Measurements from ENCODE around the gene XXYLT1. TPM values are rescaled to one million over a fixed set of nuclear protein-coding genes. Genes with fewer than 3 reads are reported as not detected.

XXYLT1 gene
- total and polyA plus RNA-seq, 2 of the 4 experiments (the other 2 are of a cell fraction), result 14.7 to 18.1 TPM

GRCh38 chr3:195072916-195073564 lies 197.9 kb downstream of the XXYLT1 start:
- no peak for TF ChIP-seq CEBPB (IDR thresholded peaks at IDR 0.05; ENCODE audit: low read depth, low read length)
- TF ChIP-seq FOS (IDR thresholded peaks at IDR 0.05; ENCODE audit: low read depth, low read length), result no peak
- TF ChIP-seq MAFK (IDR thresholded peaks at IDR 0.05; ENCODE audit: low read depth, low read length), result no peak
- TF ChIP-seq, protein P1, sequence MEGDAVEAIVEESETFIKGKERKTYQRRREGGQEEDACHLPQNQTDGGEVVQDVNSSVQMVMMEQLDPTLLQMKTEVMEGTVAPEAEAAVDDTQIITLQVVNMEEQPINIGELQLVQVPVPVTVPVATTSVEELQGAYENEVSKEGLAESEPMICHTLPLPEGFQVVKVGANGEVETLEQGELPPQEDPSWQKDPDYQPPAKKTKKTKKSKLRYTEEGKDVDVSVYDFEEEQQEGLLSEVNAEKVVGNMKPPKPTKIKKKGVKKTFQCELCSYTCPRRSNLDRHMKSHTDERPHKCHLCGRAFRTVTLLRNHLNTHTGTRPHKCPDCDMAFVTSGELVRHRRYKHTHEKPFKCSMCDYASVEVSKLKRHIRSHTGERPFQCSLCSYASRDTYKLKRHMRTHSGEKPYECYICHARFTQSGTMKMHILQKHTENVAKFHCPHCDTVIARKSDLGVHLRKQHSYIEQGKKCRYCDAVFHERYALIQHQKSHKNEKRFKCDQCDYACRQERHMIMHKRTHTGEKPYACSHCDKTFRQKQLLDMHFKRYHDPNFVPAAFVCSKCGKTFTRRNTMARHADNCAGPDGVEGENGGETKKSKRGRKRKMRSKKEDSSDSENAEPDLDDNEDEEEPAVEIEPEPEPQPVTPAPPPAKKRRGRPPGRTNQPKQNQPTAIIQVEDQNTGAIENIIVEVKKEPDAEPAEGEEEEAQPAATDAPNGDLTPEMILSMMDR (conservative IDR thresholded peaks at IDR 0.05; ENCODE audit: low read depth, low read length), result no peak
- no peak for TF ChIP-seq POLR2A (IDR thresholded peaks at IDR 0.05; ENCODE audit: low read depth, low read length)
- no peak for TF ChIP-seq MXI1 (IDR thresholded peaks at IDR 0.05; ENCODE audit: borderline replicate concordance, low read depth, low read length)
- TF ChIP-seq RFX5 (IDR thresholded peaks at IDR 0.05; ENCODE audit: low read depth, low read length), result no peak
- no peak for TF ChIP-seq RAD21 (IDR thresholded peaks at IDR 0.05; ENCODE audit: low read length)
- TF ChIP-seq CHD1 (IDR thresholded peaks at IDR 0.05; ENCODE audit: low read depth, low read length), result no peak
- TF ChIP-seq SMC3 (IDR thresholded peaks at IDR 0.05; ENCODE audit: low read depth, low read length), result no peak
- no peak for TF ChIP-seq USF2 (IDR thresholded peaks at IDR 0.05; ENCODE audit: low read depth, low read length)
- TF ChIP-seq NFE2L2 (IDR thresholded peaks at IDR 0.05; ENCODE audit: low read depth, low read length), result no peak
- TF ChIP-seq, protein P2, sequence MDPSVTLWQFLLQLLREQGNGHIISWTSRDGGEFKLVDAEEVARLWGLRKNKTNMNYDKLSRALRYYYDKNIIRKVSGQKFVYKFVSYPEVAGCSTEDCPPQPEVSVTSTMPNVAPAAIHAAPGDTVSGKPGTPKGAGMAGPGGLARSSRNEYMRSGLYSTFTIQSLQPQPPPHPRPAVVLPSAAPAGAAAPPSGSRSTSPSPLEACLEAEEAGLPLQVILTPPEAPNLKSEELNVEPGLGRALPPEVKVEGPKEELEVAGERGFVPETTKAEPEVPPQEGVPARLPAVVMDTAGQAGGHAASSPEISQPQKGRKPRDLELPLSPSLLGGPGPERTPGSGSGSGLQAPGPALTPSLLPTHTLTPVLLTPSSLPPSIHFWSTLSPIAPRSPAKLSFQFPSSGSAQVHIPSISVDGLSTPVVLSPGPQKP (IDR thresholded peaks at IDR 0.05; ENCODE audit: borderline replicate concordance, low read depth, low read length), result no peak
- Histone ChIP-seq H4K5ac (ENCODE audit: low read depth, low read length) (no peak overlapping the region), H3K56ac (ENCODE audit: extremely low read depth, insufficient read depth, low read length) (no peak overlapping the region), H2BK20ac (ENCODE audit: low read depth, low read length) (no peak overlapping the region), H3K9ac (ENCODE audit: low read depth, low read length) (no peak overlapping the region), H3K4me3 (ENCODE audit: insufficient read depth, low read depth, low read length) (no peak overlapping the region), H3K27me3 (ENCODE audit: control insufficient read depth, insufficient read depth, low read length) (no peaks in the 10 kb centered on the region), H4K91ac (ENCODE audit: insufficient read depth, low read depth, low read length) (no peak overlapping the region), H3K4me2 (ENCODE audit: low read depth, low read length) (no peak overlapping the region), H3K9me1 (ENCODE audit: insufficient read depth, low read length) (no peaks in the 10 kb centered on the region), H2BK5ac (ENCODE audit: low read depth, low read length, poor library complexity, severe bottlenecking) (no peak overlapping the region), H2BK15ac (ENCODE audit: low read depth, low read length) (no peak overlapping the region), H3K36me3 (ENCODE audit: control insufficient read depth, insufficient read depth, low read length) (peaks cover 8% of the 10 kb centered on the region), H2AK9ac (replicated peaks; ENCODE audit: low read depth, low read length, poor library complexity) (no peak overlapping the region), H3K27ac (ENCODE audit: insufficient read depth, low read length) (no peak overlapping the region), H3K4ac (ENCODE audit: low read depth, low read length) (no peak overlapping the region), H3K4me1 (ENCODE audit: control insufficient read depth, insufficient read depth, low read length) (no peaks in the 10 kb centered on the region; the same call in 1 of the 2 replicates), H3K9me3 (ENCODE audit: control insufficient read depth, insufficient read depth, low read length) (no peaks in the 10 kb centered on the region), H3K79me1 (ENCODE audit: low read depth in 1 of 2, low read length in 2 of 2) (no peaks in the 10 kb centered on the region), H3K23ac (ENCODE audit: low read depth, low read length) (no peak overlapping the region), H4K8ac (ENCODE audit: low read depth in 2 of 2, low read length in 2 of 2) (no peak overlapping the region), H3K14ac (replicated peaks; ENCODE audit: low read depth, low read length) (no peak overlapping the region), H2AFZ (replicated peaks; ENCODE audit: low read length, poor library complexity) (no peak overlapping the region), H3K18ac (ENCODE audit: low read depth, low read length) (no peak overlapping the region), H2BK120ac (ENCODE audit: low read depth, low read length) (no peak overlapping the region), H4K20me1 (ENCODE audit: insufficient read depth, low read length) (no peaks in the 10 kb centered on the region; the same call in 1 of the 2 replicates), H2AK5ac (ENCODE audit: low read depth, low read length) (no peak overlapping the region)
- 97% methylated on average over 8 of the region's 19 CpGs; no CpG with 5 or more reads in 1 of the 2 experiments for WGBS, 2 experiments (ENCODE audit: extremely low coverage in 2 of 2, insufficient read length in 1 of 2)
- ATAC-seq (ENCODE audit: low read depth) (no peak), DNase-seq (no peak)
- CTCF ChIA-PET, result no interaction called here
- intact Hi-C loops (cut with micrococcal nuclease) (no loop called here), dilution Hi-C loops (cut with HindIII; ENCODE audit: low sequenced_read_pairs, unreplicated experiment) (no loop called here), in situ Hi-C loops (cut with MboI; ENCODE audit: low sequenced_read_pairs) (no loop called here)
- POLR2A ChIA-PET (ENCODE audit: unreplicated experiment), result no interaction called here
- no TSS peak for BruUV-seq (replicated peaks)

Measured in IMR-90 (cell line).